H9 (cell line): ENCODE results near the gene ITGA8. TPM values are rescaled to one million over a fixed set of nuclear protein-coding genes. Genes with fewer than 3 reads are reported as not detected.
A peak's percentile ranks its signal among the peaks of the same experiment; 100 is the strongest.

ENCODE experiments used
- DNase-seq: peaks from one replicate; pipeline ENCODE4 v3.0.0-alpha.2; 2017
- H2AFZ ChIP-seq: one replicate; pipeline ENCODE4 v1.6.1; 2013; ENCODE audit warnings: mild to moderate bottlenecking, low read length, control low read depth, moderate library complexity
- H2AK5ac ChIP-seq: 2 replicates; pipeline ENCODE4 v1.6.1; 2013; ENCODE audit warnings: low read length, control low read depth, mixed read lengths; ENCODE audit not compliant: insufficient read length
- H2BK120ac ChIP-seq: one replicate; pipeline ENCODE4 v1.6.1; 2013; ENCODE audit warnings: low read depth, mild to moderate bottlenecking, low read length, control low read depth, inconsistent platforms; ENCODE audit not compliant: poor library complexity, severe bottlenecking
- H2BK12ac ChIP-seq: 2 replicates; pipeline ENCODE4 v1.6.1; 2013; ENCODE audit warnings: low read length, control low read depth, mixed read lengths, low read depth; ENCODE audit not compliant: insufficient read length
- H2BK15ac ChIP-seq: 2 replicates; pipeline ENCODE4 v1.6.1; 2013; ENCODE audit warnings: low read depth, low read length, control low read depth
- H2BK20ac ChIP-seq: one replicate; pipeline ENCODE4 v1.6.1; 2013; ENCODE audit warnings: low read depth, mild to moderate bottlenecking, low read length, control low read depth, inconsistent platforms; ENCODE audit not compliant: poor library complexity, severe bottlenecking
- H2BK5ac ChIP-seq: 2 replicates; pipeline ENCODE4 v1.6.1; 2013; ENCODE audit warnings: low read length, control low read depth, mixed read lengths; ENCODE audit not compliant: insufficient read length
- H3K14ac ChIP-seq: 2 replicates; pipeline ENCODE4 v1.6.1; 2013; ENCODE audit warnings: low read length, control low read depth; ENCODE audit not compliant: insufficient read depth
- H3K18ac ChIP-seq: 2 replicates; pipeline ENCODE4 v1.6.1; 2013; ENCODE audit warnings: low read depth, mild to moderate bottlenecking, mixed read lengths, low read length, control low read depth; ENCODE audit not compliant: insufficient read length
- H3K23ac ChIP-seq: 2 replicates; pipeline ENCODE4 v1.6.1; 2013; ENCODE audit warnings: low read length, control low read depth, mixed read lengths, low read depth; ENCODE audit not compliant: insufficient read length
- H3K23me2 ChIP-seq: 2 replicates; pipeline ENCODE4 v1.6.1; 2013; ENCODE audit warnings: low read depth, mild to moderate bottlenecking, mixed read lengths, low read length, control low read depth; ENCODE audit not compliant: insufficient read length, poor library complexity, severe bottlenecking
- H3K27ac ChIP-seq: 2 replicates; pipeline ENCODE4 v1.5.1; 2013; ENCODE audit warnings: low read length, control low read depth, mixed read lengths, low read depth; ENCODE audit not compliant: insufficient read length
- H3K27me3 ChIP-seq: 2 replicates; pipeline ENCODE4 v1.6.1; 2013; ENCODE audit warnings: low read length, control low read depth, inconsistent platforms; ENCODE audit not compliant: insufficient read depth
- H3K4ac ChIP-seq: 2 replicates; pipeline ENCODE4 v1.6.1; 2013; ENCODE audit warnings: low read depth, mild to moderate bottlenecking, control low read depth, inconsistent platforms, low read length, moderate library complexity
- H3K4me1 ChIP-seq: 2 replicates; pipeline ENCODE4 v1.6.1; 2013; ENCODE audit warnings: low read length, control low read depth, inconsistent platforms; ENCODE audit not compliant: insufficient read depth
- H3K4me2 ChIP-seq: 2 replicates; pipeline ENCODE4 v1.6.1; 2013; ENCODE audit warnings: low read length, control low read depth, mixed read lengths; ENCODE audit not compliant: insufficient read length, insufficient read depth
- H3K56ac ChIP-seq: 2 replicates; pipeline ENCODE4 v1.6.1; 2013; ENCODE audit warnings: low read depth, mild to moderate bottlenecking, mixed read lengths, low read length, control low read depth; ENCODE audit not compliant: insufficient read length
- H3K79me1 ChIP-seq: 2 replicates; pipeline ENCODE4 v1.6.1; 2013; ENCODE audit warnings: low read depth, mild to moderate bottlenecking, moderate library complexity, low read length, control low read depth, inconsistent platforms; ENCODE audit not compliant: insufficient read depth, poor library complexity, severe bottlenecking
- H3K79me2 ChIP-seq: 2 replicates; pipeline ENCODE4 v1.6.1; 2013; ENCODE audit warnings: low read length, control low read depth, inconsistent platforms; ENCODE audit not compliant: insufficient read depth
- H3K9ac ChIP-seq: 2 replicates; pipeline ENCODE4 v1.6.1; 2013; ENCODE audit warnings: low read length, control low read depth, mixed read lengths; ENCODE audit not compliant: insufficient read length; ENCODE audit errors: extremely low read depth
- H3K9me3 ChIP-seq: one replicate; pipeline ENCODE4 v1.6.1; 2013; ENCODE audit warnings: low read depth, low read length, inconsistent platforms; ENCODE audit not compliant: control insufficient read depth
- H3T11ph ChIP-seq: one replicate; pipeline ENCODE4 v1.6.1; 2013; ENCODE audit warnings: mild to moderate bottlenecking, low read length, control low read depth, inconsistent platforms
- H4K20me1 ChIP-seq: one replicate; pipeline ENCODE4 v1.6.1; 2013; ENCODE audit not compliant: control insufficient read depth, insufficient read length, insufficient read depth
- H4K5ac ChIP-seq: 2 replicates; pipeline ENCODE4 v1.6.1; 2013; ENCODE audit warnings: low read depth, mild to moderate bottlenecking, mixed read lengths, low read length, control low read depth; ENCODE audit not compliant: insufficient read length
- H4K8ac ChIP-seq: replicated peaks from 2 replicates; pipeline ENCODE4 v1.6.1; 2013; ENCODE audit warnings: low read length, control low read depth, mixed read lengths, low read depth; ENCODE audit not compliant: insufficient read length
- H4K91ac ChIP-seq: 2 replicates; pipeline ENCODE4 v1.6.1; 2013; ENCODE audit warnings: low read depth, mild to moderate bottlenecking, moderate library complexity, mixed read lengths, low read length, control low read depth; ENCODE audit not compliant: insufficient read length
- H3K27ac Mint-ChIP-seq, 3 experiments: 2 replicates in 2 of 3; 3 replicates in 1 of 3; pipeline ENCODE4 v1.8.0; 2020 to 2021; ENCODE audit warnings: mixed read lengths in 3 of 3, mild to moderate bottlenecking in 1 of 3, moderate library complexity in 1 of 3
- H3K27me3 Mint-ChIP-seq: 2 replicates; pipeline ENCODE4 v1.8.0; 2021; ENCODE audit warnings: low read depth, mild to moderate bottlenecking, moderate library complexity, mixed read lengths
- H3K36me3 Mint-ChIP-seq, 3 experiments: 2 replicates in 2 of 3; 3 replicates in 1 of 3; pipeline ENCODE4 v1.8.0; 2020 to 2021; ENCODE audit warnings: low read depth in 3 of 3, mixed read lengths in 3 of 3; ENCODE audit not compliant: insufficient read depth in 1 of 3
- H3K4me1 Mint-ChIP-seq, 2 experiments: 2 replicates each; pipeline ENCODE4 v1.8.0; 2020; ENCODE audit warnings: mixed read lengths in 2 of 2
- H3K4me3 Mint-ChIP-seq, 2 experiments: 2 replicates in 1 of 2; 3 replicates in 1 of 2; pipeline ENCODE4 v1.8.0; 2020 to 2021; ENCODE audit warnings: mild to moderate bottlenecking in 2 of 2, mixed read lengths in 2 of 2, moderate library complexity in 1 of 2
- H3K9me3 Mint-ChIP-seq, 2 experiments: 2 replicates in 1 of 2; 3 replicates in 1 of 2; pipeline ENCODE4 v1.8.0; 2020; ENCODE audit warnings: mild to moderate bottlenecking in 2 of 2, mixed read lengths in 2 of 2, moderate library complexity in 1 of 2
- WGBS: extraction: QIAGEN DNeasy Blood & Tissue Kit; methylation state at CpG from one replicate; pipeline ENCODE4 v1.1.7; 2013; ENCODE audit warnings: missing lambda C conversion rate, low lambda C conversion rate, mixed read lengths; ENCODE audit not compliant: insufficient read length; ENCODE audit errors: extremely low coverage; 5-methylcytosine and 5-hydroxymethylcytosine counted together
- total RNA-seq: library from RNA; stranded (reverse); gene quantifications from 2 replicates; pipeline ENCODE4 v1.2.1, GENCODE V29; 2021
- TF ChIP-seq, protein P1 (sequence below): fragments of 200-600 bp; sonication (generic); conservative IDR thresholded peaks from 3 replicates; pipeline ENCODE4 v1.8.0; 2021; ENCODE audit warnings: antibody characterized with exemption, mild to moderate bottlenecking

The ITGA8 gene
- total RNA-seq, 1 experiment from 2014 or later: not detected

DNA sequence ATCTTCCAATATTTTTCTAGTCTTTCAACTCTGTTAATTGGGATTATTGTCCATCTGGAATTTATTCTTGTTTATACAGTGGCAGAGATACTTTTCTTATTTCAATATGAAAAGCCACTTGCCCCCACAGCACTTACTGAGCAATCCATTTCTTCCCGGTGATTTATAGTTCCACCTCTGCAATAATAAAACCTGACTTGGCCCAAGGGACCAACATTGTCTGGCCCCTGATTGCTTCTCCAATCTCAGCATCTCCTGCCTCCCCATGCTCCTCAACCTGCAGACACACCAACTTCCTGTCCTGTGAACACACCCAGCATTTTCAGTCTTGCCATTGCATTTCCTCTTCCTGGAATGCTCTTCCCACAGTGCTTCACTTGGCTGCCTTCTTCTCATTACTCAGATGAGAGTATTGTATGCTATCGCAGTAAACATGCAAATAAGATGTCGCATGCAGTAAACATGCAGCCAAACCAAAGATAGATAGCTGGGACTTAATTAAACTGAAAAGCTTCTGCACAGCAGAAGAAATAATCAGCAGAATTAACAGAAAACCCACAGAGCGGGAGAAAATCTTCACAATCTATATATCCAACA lies 19.5 kb downstream of the ITGA8 start:
- no peaks in the 10 kb centered on the region for H3K27me3 ChIP-seq
- H2BK5ac ChIP-seq: no peak overlapping the region
- no CpG with 5 or more reads among the region's 4 CpGs for WGBS
- H3K4me2 ChIP-seq: no peak overlapping the region
- no peaks in the 10 kb centered on the region for H4K20me1 ChIP-seq
- H4K8ac ChIP-seq: no peak overlapping the region
- H3K9ac ChIP-seq: no peak overlapping the region
- H3K18ac ChIP-seq: no peak overlapping the region
- no peak overlapping the region for H3K56ac ChIP-seq
- Mint-ChIP-seq H3K9me3 (no peaks in the 10 kb centered on the region), H3K27me3 (peaks cover 38% of the 10 kb centered on the region), H3K36me3 (no peaks in the 10 kb centered on the region), H3K4me3 (no peak overlapping the region), H3K4me1 (peaks cover 0 to 4% of the 10 kb centered on the region in 2 experiments; a peak in 2 of 4 replicates), H3K27ac (peak overlapping the region in 1 of 3 experiments; percentile 59; a peak in 1 of 7 replicates)
- no peak overlapping the region for H3T11ph ChIP-seq
- H3K27ac ChIP-seq: no peak overlapping the region
- H2BK20ac ChIP-seq: no peak overlapping the region
- H3K23me2 ChIP-seq: no peaks in the 10 kb centered on the region
- H2BK12ac ChIP-seq: no peak overlapping the region
- H4K5ac ChIP-seq: no peak overlapping the region
- TF ChIP-seq, protein P1, sequence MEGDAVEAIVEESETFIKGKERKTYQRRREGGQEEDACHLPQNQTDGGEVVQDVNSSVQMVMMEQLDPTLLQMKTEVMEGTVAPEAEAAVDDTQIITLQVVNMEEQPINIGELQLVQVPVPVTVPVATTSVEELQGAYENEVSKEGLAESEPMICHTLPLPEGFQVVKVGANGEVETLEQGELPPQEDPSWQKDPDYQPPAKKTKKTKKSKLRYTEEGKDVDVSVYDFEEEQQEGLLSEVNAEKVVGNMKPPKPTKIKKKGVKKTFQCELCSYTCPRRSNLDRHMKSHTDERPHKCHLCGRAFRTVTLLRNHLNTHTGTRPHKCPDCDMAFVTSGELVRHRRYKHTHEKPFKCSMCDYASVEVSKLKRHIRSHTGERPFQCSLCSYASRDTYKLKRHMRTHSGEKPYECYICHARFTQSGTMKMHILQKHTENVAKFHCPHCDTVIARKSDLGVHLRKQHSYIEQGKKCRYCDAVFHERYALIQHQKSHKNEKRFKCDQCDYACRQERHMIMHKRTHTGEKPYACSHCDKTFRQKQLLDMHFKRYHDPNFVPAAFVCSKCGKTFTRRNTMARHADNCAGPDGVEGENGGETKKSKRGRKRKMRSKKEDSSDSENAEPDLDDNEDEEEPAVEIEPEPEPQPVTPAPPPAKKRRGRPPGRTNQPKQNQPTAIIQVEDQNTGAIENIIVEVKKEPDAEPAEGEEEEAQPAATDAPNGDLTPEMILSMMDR: no peak
- H3K14ac ChIP-seq: no peak overlapping the region
- no peak overlapping the region for H2AFZ ChIP-seq
- H3K4me1 ChIP-seq: no peaks in the 10 kb centered on the region
- no peaks in the 10 kb centered on the region for H3K9me3 ChIP-seq
- DNase-seq: no peak
- H3K79me1 ChIP-seq: no peaks in the 10 kb centered on the region
- H4K91ac ChIP-seq: no peak overlapping the region
- H3K79me2 ChIP-seq: no peaks in the 10 kb centered on the region
- no peak overlapping the region for H2BK15ac ChIP-seq
- H2BK120ac ChIP-seq: no peak overlapping the region
- H3K23ac ChIP-seq: no peak overlapping the region
- no peak overlapping the region for H3K4ac ChIP-seq
- H2AK5ac ChIP-seq: no peak overlapping the region
